ENCODE data around the gene DCC.

DCC gene

DNA sequence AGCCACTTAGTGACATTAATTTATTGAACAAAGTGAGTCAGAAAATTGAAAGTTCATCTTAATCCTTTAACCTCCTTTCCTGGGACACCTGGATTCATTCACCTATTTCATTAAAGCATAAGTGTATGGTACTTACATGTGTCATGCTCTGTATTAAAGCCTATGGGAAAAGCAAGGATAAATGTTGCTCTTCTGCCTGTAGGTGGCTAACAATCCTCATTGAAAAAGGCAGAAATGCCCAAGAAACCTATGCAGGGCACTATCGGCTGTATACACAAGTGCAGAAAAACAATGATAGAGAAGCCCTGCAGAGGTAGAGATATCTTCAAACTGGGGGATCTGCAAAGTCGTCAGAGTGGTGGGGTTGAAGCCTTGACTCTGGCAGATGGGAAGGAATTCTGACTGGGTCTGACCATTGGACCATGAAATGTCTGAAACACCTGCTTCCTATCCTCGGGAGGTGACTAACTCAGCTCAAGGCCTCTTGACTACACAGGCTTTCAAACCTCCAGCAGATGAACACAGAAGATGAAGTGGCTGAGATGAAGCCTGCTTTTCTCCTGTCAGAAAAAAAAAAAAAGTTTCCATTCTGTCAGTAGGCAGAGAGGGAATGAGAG lies 83.1 kb downstream of the DCC start:
- no peak overlapping the region for H3K27ac ChIP-seq (ENCODE audit: low read depth, low read length)
- no peaks in the 10 kb centered on the region for H3K27me3 ChIP-seq (ENCODE audit: insufficient read depth, low read length)
- no peak overlapping the region for H2AFZ ChIP-seq (ENCODE audit: low read length, unreplicated experiment)
- H3K4me1 ChIP-seq (ENCODE audit: control insufficient read depth, insufficient read depth, low read length, unreplicated experiment), result no peaks in the 10 kb centered on the region
- H3K36me3 ChIP-seq (ENCODE audit: insufficient read depth, low read length), result no peaks in the 10 kb centered on the region
- no peaks in the 10 kb centered on the region for H3K79me2 ChIP-seq (ENCODE audit: control insufficient read depth, insufficient read depth, low read length, unreplicated experiment)
- no peak overlapping the region for H3K4me3 ChIP-seq (ENCODE audit: low read depth, low read length)

GRCh38 chr18:52426041-52426440 lies 86.0 kb downstream of the DCC start:
- H3K27ac ChIP-seq (ENCODE audit: low read depth, low read length), result no peak overlapping the region
- no peaks in the 10 kb centered on the region for H3K27me3 ChIP-seq (ENCODE audit: insufficient read depth, low read length)
- H2AFZ ChIP-seq (ENCODE audit: low read length, unreplicated experiment), result no peak overlapping the region
- H3K79me2 ChIP-seq (ENCODE audit: control insufficient read depth, insufficient read depth, low read length, unreplicated experiment), result no peaks in the 10 kb centered on the region
- no peaks in the 10 kb centered on the region for H3K36me3 ChIP-seq (ENCODE audit: insufficient read depth, low read length)
- H3K4me3 ChIP-seq (ENCODE audit: low read depth, low read length), result no peak overlapping the region
- H3K4me1 ChIP-seq (ENCODE audit: control insufficient read depth, insufficient read depth, low read length, unreplicated experiment), result no peaks in the 10 kb centered on the region

DNA sequence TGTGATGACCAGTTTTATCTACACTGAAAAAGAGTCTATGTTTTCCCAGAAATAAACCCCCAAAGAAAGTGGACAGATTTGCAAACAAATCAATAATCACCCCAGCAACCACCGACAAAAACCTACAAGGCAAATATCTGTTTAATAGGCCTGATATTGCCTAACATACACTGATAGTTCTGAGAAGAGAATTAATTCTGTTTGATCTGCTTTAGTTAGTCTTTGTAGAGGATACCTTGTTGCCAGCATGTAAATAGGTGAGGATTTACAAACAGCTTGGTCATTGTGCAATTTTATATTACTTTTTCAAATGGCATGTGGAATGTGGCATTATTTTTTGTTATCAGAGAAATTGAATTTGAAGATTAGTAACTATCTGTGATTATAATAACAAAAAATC lies 86.5 kb downstream of the DCC start:
- Histone ChIP-seq H3K4me3 (ENCODE audit: low read depth, low read length) (no peak overlapping the region), H3K27ac (ENCODE audit: low read depth, low read length) (no peak overlapping the region), H2AFZ (ENCODE audit: low read length, unreplicated experiment) (no peak overlapping the region), H3K4me1 (ENCODE audit: control insufficient read depth, insufficient read depth, low read length, unreplicated experiment) (no peaks in the 10 kb centered on the region), H3K79me2 (ENCODE audit: control insufficient read depth, insufficient read depth, low read length, unreplicated experiment) (no peaks in the 10 kb centered on the region), H3K27me3 (ENCODE audit: insufficient read depth, low read length) (no peaks in the 10 kb centered on the region), H3K36me3 (ENCODE audit: insufficient read depth, low read length) (no peaks in the 10 kb centered on the region)

- no peaks in the 10 kb centered on the region for H3K4me1 ChIP-seq (ENCODE audit: control insufficient read depth, insufficient read depth, low read length, unreplicated experiment)
- H3K27ac ChIP-seq (ENCODE audit: low read depth, low read length), result no peak overlapping the region
- H2AFZ ChIP-seq (ENCODE audit: low read length, unreplicated experiment), result no peak overlapping the region
- H3K79me2 ChIP-seq (ENCODE audit: control insufficient read depth, insufficient read depth, low read length, unreplicated experiment), result no peaks in the 10 kb centered on the region
- no peaks in the 10 kb centered on the region for H3K27me3 ChIP-seq (ENCODE audit: insufficient read depth, low read length)
- H3K4me3 ChIP-seq (ENCODE audit: low read depth, low read length), result no peak overlapping the region
- no peaks in the 10 kb centered on the region for H3K36me3 ChIP-seq (ENCODE audit: insufficient read depth, low read length)
These were observed 87.7 kb downstream of the DCC start for GRCh38 chr18:52427521-52428175.

DNA sequence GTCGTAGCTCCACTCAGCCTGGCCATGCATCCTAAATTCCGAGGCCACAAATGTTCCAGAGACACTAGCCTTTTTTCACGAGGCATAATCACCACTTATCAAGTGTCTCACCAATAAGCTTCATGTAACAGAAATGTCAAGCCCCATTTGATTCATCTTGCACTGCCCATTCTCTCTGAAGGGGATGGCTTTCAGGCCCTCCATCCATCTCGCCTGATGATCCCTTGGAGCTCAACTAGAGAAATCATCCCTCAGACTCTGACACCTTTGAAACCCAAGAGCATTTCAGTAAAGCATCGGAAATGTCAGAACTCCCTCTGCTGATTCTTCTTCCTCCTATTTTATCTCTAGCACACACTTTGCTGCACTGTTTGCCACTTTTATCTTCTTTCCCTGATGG lies 91.7 kb downstream of the DCC start:
- H3K4me1 ChIP-seq (ENCODE audit: control insufficient read depth, insufficient read depth, low read length, unreplicated experiment), result no peaks in the 10 kb centered on the region

DNA sequence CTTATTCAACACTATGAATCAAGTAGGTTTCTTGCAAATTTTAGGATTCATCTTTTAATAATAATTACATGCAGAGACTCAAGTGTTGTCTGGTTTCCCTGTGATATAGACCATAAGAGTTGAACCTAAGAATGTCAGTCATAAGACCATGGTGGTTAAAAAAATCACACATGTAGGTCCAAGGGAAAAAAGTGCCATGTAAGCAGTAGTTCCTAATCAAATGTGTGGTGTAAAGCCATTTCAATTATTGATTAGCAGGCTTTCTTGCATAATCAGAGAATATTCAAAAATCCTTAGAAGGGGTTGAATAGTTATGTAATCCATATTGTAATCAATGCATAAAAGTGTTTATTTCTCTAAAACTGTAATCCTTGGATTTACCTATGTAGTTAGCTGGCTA lies 93.8 kb downstream of the DCC start:
- Histone ChIP-seq H3K79me2 (ENCODE audit: control insufficient read depth, insufficient read depth, low read length, unreplicated experiment) (no peaks in the 10 kb centered on the region), H3K27ac (ENCODE audit: low read depth, low read length) (no peak overlapping the region), H2AFZ (ENCODE audit: low read length, unreplicated experiment) (no peak overlapping the region), H3K27me3 (ENCODE audit: insufficient read depth, low read length) (no peaks in the 10 kb centered on the region), H3K36me3 (ENCODE audit: insufficient read depth, low read length) (no peaks in the 10 kb centered on the region), H3K4me3 (ENCODE audit: low read depth, low read length) (no peak overlapping the region), H3K4me1 (ENCODE audit: control insufficient read depth, insufficient read depth, low read length, unreplicated experiment) (no peaks in the 10 kb centered on the region)

More for the DNA sequence above, 91.7 kb downstream of the DCC start:
- Histone ChIP-seq H2AFZ (ENCODE audit: low read length, unreplicated experiment) (no peak overlapping the region), H3K27ac (ENCODE audit: low read depth, low read length) (no peak overlapping the region), H3K27me3 (ENCODE audit: insufficient read depth, low read length) (no peaks in the 10 kb centered on the region), H3K4me3 (ENCODE audit: low read depth, low read length) (no peak overlapping the region), H3K36me3 (ENCODE audit: insufficient read depth, low read length) (no peaks in the 10 kb centered on the region), H3K79me2 (ENCODE audit: control insufficient read depth, insufficient read depth, low read length, unreplicated experiment) (no peaks in the 10 kb centered on the region)

DNA sequence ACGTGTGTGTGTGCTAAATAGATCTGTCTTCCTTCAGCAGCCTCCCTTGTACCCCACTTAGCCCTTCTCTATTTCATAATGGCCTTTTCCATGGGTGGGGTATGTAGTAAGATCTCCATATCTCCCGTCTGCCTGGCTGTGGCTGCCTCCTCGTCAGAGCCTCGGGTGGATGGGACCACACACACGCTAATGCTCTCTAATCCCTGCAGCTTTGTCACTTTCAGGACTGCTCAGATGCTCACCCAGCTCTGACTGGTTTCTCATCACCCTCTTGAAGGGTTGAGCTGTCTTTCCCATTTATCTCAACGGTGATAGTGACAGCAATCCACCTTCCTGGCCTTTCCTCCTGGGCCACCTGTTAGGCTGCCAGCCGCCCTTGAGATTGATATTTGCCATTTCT lies 95.3 kb downstream of the DCC start:
- H2AFZ ChIP-seq (ENCODE audit: low read length, unreplicated experiment), result no peak overlapping the region
- no peaks in the 10 kb centered on the region for H3K4me1 ChIP-seq (ENCODE audit: control insufficient read depth, insufficient read depth, low read length, unreplicated experiment)

GRCh38 chr18:52437161-52437560 lies 97.2 kb downstream of the DCC start:
- H3K4me3 ChIP-seq (ENCODE audit: low read depth, low read length), result no peak overlapping the region
- no peaks in the 10 kb centered on the region for H3K27me3 ChIP-seq (ENCODE audit: insufficient read depth, low read length)
- H3K36me3 ChIP-seq (ENCODE audit: insufficient read depth, low read length), result no peaks in the 10 kb centered on the region
- H3K27ac ChIP-seq (ENCODE audit: low read depth, low read length), result no peak overlapping the region
- H2AFZ ChIP-seq (ENCODE audit: low read length, unreplicated experiment), result no peak overlapping the region
- H3K79me2 ChIP-seq (ENCODE audit: control insufficient read depth, insufficient read depth, low read length, unreplicated experiment), result no peaks in the 10 kb centered on the region
- no peaks in the 10 kb centered on the region for H3K4me1 ChIP-seq (ENCODE audit: control insufficient read depth, insufficient read depth, low read length, unreplicated experiment)

More for the DNA sequence above, 95.3 kb downstream of the DCC start:
- Histone ChIP-seq H3K27me3 (ENCODE audit: insufficient read depth, low read length) (no peaks in the 10 kb centered on the region), H3K4me3 (ENCODE audit: low read depth, low read length) (no peak overlapping the region), H3K36me3 (ENCODE audit: insufficient read depth, low read length) (no peaks in the 10 kb centered on the region), H3K27ac (ENCODE audit: low read depth, low read length) (no peak overlapping the region), H3K79me2 (ENCODE audit: control insufficient read depth, insufficient read depth, low read length, unreplicated experiment) (no peaks in the 10 kb centered on the region)

DNA sequence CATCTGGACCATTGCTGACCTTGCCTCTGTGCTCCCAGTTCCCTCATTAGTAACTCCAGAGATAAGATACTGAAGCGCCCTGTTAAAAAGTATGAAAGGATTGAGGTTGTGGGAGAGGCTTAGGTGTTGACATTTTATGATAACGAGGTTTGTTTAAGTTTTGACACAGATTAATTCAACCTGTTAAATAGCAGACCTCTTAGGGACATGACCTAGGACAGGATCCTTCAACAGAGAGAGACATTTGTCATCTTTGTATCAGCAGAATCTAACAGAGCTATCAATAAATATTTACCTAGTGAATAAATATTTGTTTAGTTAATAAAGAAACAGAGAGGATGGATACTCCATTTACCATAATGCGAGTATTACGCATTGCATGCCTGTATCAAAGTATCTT lies 99.5 kb downstream of the DCC start:
- H2AFZ ChIP-seq (ENCODE audit: low read length, unreplicated experiment), result no peak overlapping the region
- no peak overlapping the region for H3K27ac ChIP-seq (ENCODE audit: low read depth, low read length)
- H3K27me3 ChIP-seq (ENCODE audit: insufficient read depth, low read length), result no peaks in the 10 kb centered on the region
- no peak overlapping the region for H3K4me3 ChIP-seq (ENCODE audit: low read depth, low read length)
- no peaks in the 10 kb centered on the region for H3K36me3 ChIP-seq (ENCODE audit: insufficient read depth, low read length)
- H3K4me1 ChIP-seq (ENCODE audit: control insufficient read depth, insufficient read depth, low read length, unreplicated experiment), result no peaks in the 10 kb centered on the region
- H3K79me2 ChIP-seq (ENCODE audit: control insufficient read depth, insufficient read depth, low read length, unreplicated experiment), result no peaks in the 10 kb centered on the region

DNA sequence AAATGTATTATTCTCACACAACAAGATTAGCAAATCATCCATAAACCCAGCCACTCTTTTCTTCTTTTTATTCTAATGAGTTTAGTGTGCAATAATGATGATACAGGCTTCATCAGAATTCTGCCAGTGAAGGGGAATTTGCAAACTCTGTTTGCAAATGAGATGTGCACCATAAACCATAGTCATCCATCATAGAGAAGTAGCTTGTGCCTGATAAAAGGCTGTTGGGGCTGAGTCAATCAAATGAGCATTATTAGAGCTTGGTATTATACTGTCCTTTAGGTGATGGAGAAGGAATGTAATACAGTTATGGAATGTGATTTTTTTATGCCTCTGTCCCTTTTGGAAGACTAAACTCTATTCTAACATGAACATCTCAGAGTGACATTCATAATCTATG lies 101.8 kb downstream of the DCC start:
- Histone ChIP-seq H3K4me3 (ENCODE audit: low read depth, low read length) (no peak overlapping the region), H3K79me2 (ENCODE audit: control insufficient read depth, insufficient read depth, low read length, unreplicated experiment) (no peaks in the 10 kb centered on the region), H3K36me3 (ENCODE audit: insufficient read depth, low read length) (no peaks in the 10 kb centered on the region), H3K27ac (ENCODE audit: low read depth, low read length) (no peak overlapping the region), H3K4me1 (ENCODE audit: control insufficient read depth, insufficient read depth, low read length, unreplicated experiment) (no peaks in the 10 kb centered on the region), H3K27me3 (ENCODE audit: insufficient read depth, low read length) (no peaks in the 10 kb centered on the region), H2AFZ (ENCODE audit: low read length, unreplicated experiment) (no peak overlapping the region)

DNA sequence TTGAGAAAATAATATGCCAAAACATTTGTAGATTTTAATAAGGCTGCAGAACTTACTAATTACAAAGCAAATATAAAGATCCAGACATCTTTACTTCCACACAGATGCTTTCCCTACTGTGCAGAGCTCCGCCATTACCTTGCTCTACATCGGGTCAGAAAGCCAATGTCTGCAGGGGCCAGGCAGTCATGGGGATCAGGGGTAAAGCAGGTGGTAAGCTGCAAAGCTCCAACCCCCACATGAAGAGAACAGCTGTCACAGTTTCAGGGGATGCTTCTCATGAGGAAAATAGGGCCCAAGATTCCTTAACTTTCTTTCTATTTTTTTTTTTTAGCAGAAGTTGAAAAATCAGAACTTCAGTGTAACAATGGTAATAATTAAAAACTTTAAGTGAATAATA lies 102.7 kb downstream of the DCC start:
- H3K79me2 ChIP-seq (ENCODE audit: control insufficient read depth, insufficient read depth, low read length, unreplicated experiment), result no peaks in the 10 kb centered on the region
- H3K4me3 ChIP-seq (ENCODE audit: low read depth, low read length), result no peak overlapping the region
- no peaks in the 10 kb centered on the region for H3K27me3 ChIP-seq (ENCODE audit: insufficient read depth, low read length)
- H3K4me1 ChIP-seq (ENCODE audit: control insufficient read depth, insufficient read depth, low read length, unreplicated experiment), result no peaks in the 10 kb centered on the region
- no peak overlapping the region for H3K27ac ChIP-seq (ENCODE audit: low read depth, low read length)
- H3K36me3 ChIP-seq (ENCODE audit: insufficient read depth, low read length), result no peaks in the 10 kb centered on the region
- H2AFZ ChIP-seq (ENCODE audit: low read length, unreplicated experiment), result no peak overlapping the region

Measured in ACC112 (cell line).